Measurements from ENCODE around the gene SARS1. TPM values are rescaled to one million over a fixed set of nuclear protein-coding genes. Genes with fewer than 3 reads are reported as not detected.

SARS1 gene
- total and polyA plus RNA-seq, 2 of the 8 experiments (the other 6 are each of a cell fraction or from before 2014, with no cell fraction given): 83.1 to 146 TPM

- TF ChIP-seq CHD7 (IDR thresholded peaks at IDR 0.05; ENCODE audit: insufficient replicate concordance, low read length) (no peak), GABPA (IDR thresholded peaks at IDR 0.05; ENCODE audit: borderline replicate concordance, insufficient read depth, low read length) (no peak), KDM4A (IDR thresholded peaks at IDR 0.05; ENCODE audit: low read depth, low read length, severe bottlenecking) (no peak), KDM1A (IDR thresholded peaks at IDR 0.05; ENCODE audit: borderline replicate concordance, low read length) (no peak), RNF2 (IDR thresholded peaks at IDR 0.05; ENCODE audit: borderline replicate concordance, low read depth, low read length, missing control alignments, poor library complexity, severe bottlenecking) (no peak), KDM5A (IDR thresholded peaks at IDR 0.05; ENCODE audit: low read length) (no peak), TCF12 (IDR thresholded peaks at IDR 0.05; ENCODE audit: low read depth, low read length) (no peak), SIX5 (IDR thresholded peaks at IDR 0.05; ENCODE audit: low read depth, low read length) (no peak)
These were observed 9.2 kb upstream of the SARS1 start (continued) for GRCh38 chr1:109204484-109204883.
